H1 (cell line): ENCODE results near the gene OR9G4. TPM values are rescaled to one million over a fixed set of nuclear protein-coding genes. Genes with fewer than 3 reads are reported as not detected.

Source experiments
- CTCF ChIA-PET: fragments of 300-600 bp; sonication (Branson Sonifier 250); formaldehyde crosslinking; loops from one replicate; lab custom pipeline; 2021; ENCODE audit not compliant: partially characterized antibody; lab: Charles Lee
- POLR2A ChIA-PET: fragments of 300-600 bp; sonication (Branson Sonifier 250); formaldehyde crosslinking; loops from one replicate; lab custom pipeline; 2021; ENCODE audit warnings: inconsistent platforms; ENCODE audit not compliant: partially characterized antibody; lab: Charles Lee
- DNase-seq, 2 experiments: peaks; one replicate each; pipeline versions ENCODE4 v3.0.0 to v3.0.0-alpha.2; 2010 to 2022; ENCODE audit warnings: low spot score in 2 of 2, low read depth in 1 of 2, mixed read lengths in 1 of 2
- FAIRE-seq: peaks from 2 replicates; lab custom pipeline; 2011; peaks lifted over from hg19 to GRCh38; lab: Jason Lieb, UNC
- H2AFZ ChIP-seq: 2 replicates; pipeline ENCODE4 v1.8.1; 2012; ENCODE audit warnings: low read length, inconsistent platforms
- H2AK5ac ChIP-seq: 2 replicates; pipeline ENCODE4 v1.6.1; 2013; ENCODE audit warnings: low read depth, low read length
- H2BK120ac ChIP-seq: replicated peaks from 2 replicates; pipeline ENCODE3; 2013; ENCODE audit warnings: low read depth, low read length, inconsistent platforms
- H2BK12ac ChIP-seq: 2 replicates; pipeline ENCODE4 v1.6.1; 2013; ENCODE audit warnings: low read depth, low read length
- H2BK15ac ChIP-seq: 2 replicates; pipeline ENCODE4 v1.6.1; 2013; ENCODE audit warnings: low read length
- H2BK20ac ChIP-seq: 2 replicates; pipeline ENCODE4 v1.6.1; 2013; ENCODE audit warnings: low read length
- H2BK5ac ChIP-seq: 2 replicates; pipeline ENCODE4 v1.6.1; 2013; ENCODE audit warnings: low read depth, low read length
- H3K14ac ChIP-seq: 2 replicates; pipeline ENCODE4 v1.6.1; 2013; ENCODE audit warnings: inconsistent platforms; ENCODE audit not compliant: insufficient read length
- H3K18ac ChIP-seq: 2 replicates; pipeline ENCODE4 v1.6.1; 2013; ENCODE audit warnings: low read length; ENCODE audit errors: extremely low read depth
- H3K23ac ChIP-seq: 2 replicates; pipeline ENCODE4 v1.6.1; 2013; ENCODE audit warnings: inconsistent platforms; ENCODE audit not compliant: insufficient read length
- H3K23me2 ChIP-seq: 2 replicates; pipeline ENCODE4 v1.6.1; 2013; ENCODE audit warnings: low read depth, low read length
- H3K27ac ChIP-seq: 2 replicates; pipeline ENCODE4 v1.6.1; 2011; ENCODE audit warnings: low read depth, low read length, inconsistent platforms
- H3K27me3 ChIP-seq, 4 experiments: replicated peaks in 1 of 4; 1 replicate in 1 of 4; 2 replicates in 3 of 4; pipeline versions ENCODE4 v1.6.1 to v1.8.1; 2011 to 2013; ENCODE audit warnings: low read length in 3 of 4, mild to moderate bottlenecking in 3 of 4, inconsistent platforms in 2 of 4, mixed read lengths in 2 of 4, moderate library complexity in 1 of 4; ENCODE audit not compliant: control insufficient read depth in 3 of 4, insufficient read depth in 3 of 4; ENCODE audit errors: extremely low read depth in 1 of 4
- H3K36me3 ChIP-seq, 4 experiments: 2 replicates each; pipeline versions ENCODE4 v1.6.1 to v1.8.1; 2011 to 2013; ENCODE audit warnings: mild to moderate bottlenecking in 4 of 4, low read length in 3 of 4, moderate library complexity in 2 of 4, control low read depth in 1 of 4, inconsistent platforms in 1 of 4; ENCODE audit not compliant: insufficient read depth in 4 of 4, control insufficient read depth in 2 of 4
- H3K4ac ChIP-seq: replicated peaks from 2 replicates; pipeline ENCODE3; 2013; ENCODE audit warnings: low read length, low read depth, mixed read lengths, inconsistent platforms; ENCODE audit not compliant: insufficient read length
- H3K4me1 ChIP-seq, 4 experiments: replicated peaks in 1 of 4; 1 replicate in 1 of 4; 2 replicates in 3 of 4; pipeline versions ENCODE4 v1.6.1 to v1.8.1; 2011 to 2013; ENCODE audit warnings: low read length in 3 of 4, inconsistent platforms in 2 of 4, mixed read lengths in 1 of 4; ENCODE audit not compliant: insufficient read depth in 4 of 4, control insufficient read depth in 3 of 4
- H3K4me2 ChIP-seq, 2 experiments: 2 replicates each; pipeline versions ENCODE4 v1.6.1 to v1.8.1; 2011 to 2013; ENCODE audit warnings: low read depth in 2 of 2, low read length in 2 of 2, control low read depth in 1 of 2, inconsistent platforms in 1 of 2, mild to moderate bottlenecking in 1 of 2; ENCODE audit not compliant: insufficient read depth in 1 of 2
- H3K4me3 ChIP-seq, 4 experiments: fragments of 200-600, 300-600 bp in 1 of 4; sonication (generic), shearing (Covaris generic), sonication (Bioruptor Twin) in 1 of 4; 2 replicates each; pipeline versions ENCODE4 v1.5.1 to v1.8.1; 2011 to 2016; ENCODE audit warnings: low read length in 4 of 4, low read depth in 3 of 4, control low read depth in 2 of 4, inconsistent platforms in 2 of 4, mild to moderate bottlenecking in 2 of 4, mixed read lengths in 1 of 4, moderate library complexity in 1 of 4; ENCODE audit not compliant: insufficient read depth in 2 of 4; ENCODE audit errors: extremely low read depth in 1 of 4
- H3K56ac ChIP-seq: replicated peaks from 2 replicates; pipeline ENCODE3; 2013; ENCODE audit warnings: low read depth, mild to moderate bottlenecking, mixed read lengths, low read length, inconsistent platforms; ENCODE audit not compliant: insufficient read length
- H3K79me1 ChIP-seq: 2 replicates; pipeline ENCODE4 v1.6.1; 2013; ENCODE audit warnings: low read depth, low read length, control low read depth
- H3K79me2 ChIP-seq, 2 experiments: 2 replicates each; pipeline versions ENCODE4 v1.6.1 to v1.8.1; 2012 to 2013; ENCODE audit warnings: low read length in 2 of 2, mild to moderate bottlenecking in 2 of 2, inconsistent platforms in 1 of 2; ENCODE audit not compliant: insufficient read depth in 2 of 2, control insufficient read depth in 1 of 2
- H3K9ac ChIP-seq, 4 experiments: replicated peaks in 1 of 4; 1 replicate in 1 of 4; 2 replicates in 3 of 4; pipeline versions ENCODE4 v1.6.1 to v1.8.1; 2011 to 2013; ENCODE audit warnings: low read depth in 3 of 4, low read length in 3 of 4, control low read depth in 2 of 4, mild to moderate bottlenecking in 2 of 4, moderate library complexity in 2 of 4, inconsistent platforms in 1 of 4; ENCODE audit errors: extremely low read depth in 1 of 4
- H3K9me3 ChIP-seq, 2 experiments: 2 replicates each; pipeline versions ENCODE4 v1.6.1 to v1.8.1; 2012 to 2013; ENCODE audit warnings: mild to moderate bottlenecking in 2 of 2, moderate library complexity in 2 of 2, control low read depth in 1 of 2, inconsistent platforms in 1 of 2, low read depth in 1 of 2, low read length in 1 of 2, mixed read lengths in 1 of 2; ENCODE audit not compliant: insufficient read depth in 2 of 2
- H4K20me1 ChIP-seq, 2 experiments: replicated peaks in 1 of 2; 2 replicates each; pipeline versions ENCODE3 to v1.8.1; 2011 to 2013; ENCODE audit warnings: inconsistent platforms in 2 of 2, low read length in 2 of 2, mild to moderate bottlenecking in 1 of 2; ENCODE audit not compliant: insufficient read depth in 2 of 2, control insufficient read depth in 1 of 2
- H4K5ac ChIP-seq: 2 replicates; pipeline ENCODE4 v1.6.1; 2013; ENCODE audit warnings: low read length, low read depth, mixed read lengths, inconsistent platforms; ENCODE audit not compliant: insufficient read length
- H4K8ac ChIP-seq: 2 replicates; pipeline ENCODE4 v1.8.0; 2013; ENCODE audit warnings: mild to moderate bottlenecking, moderate library complexity, low read length, inconsistent platforms; ENCODE audit not compliant: insufficient read depth; ENCODE audit errors: extremely low read depth
- H4K91ac ChIP-seq: replicated peaks from 2 replicates; pipeline ENCODE3; 2013; ENCODE audit warnings: low read length, mixed read lengths, inconsistent platforms; ENCODE audit not compliant: insufficient read length
- ATF2 ChIP-seq: IDR thresholded peaks from 2 replicates; pipeline ENCODE4 v1.6.1; 2012; ENCODE audit warnings: low read length, inconsistent platforms
- CREB1 ChIP-seq: IDR thresholded peaks from 2 replicates; pipeline ENCODE4 v1.6.1; 2012; ENCODE audit warnings: inconsistent platforms
- EZH2 ChIP-seq: fragments of 200-600 bp; sonication (generic); IDR thresholded peaks from 2 replicates; pipeline ENCODE4 v1.7.1; 2012; ENCODE audit warnings: low read depth, mild to moderate bottlenecking, moderate library complexity, low read length, inconsistent platforms; ENCODE audit not compliant: severe bottlenecking
- GTF2F1 ChIP-seq: IDR thresholded peaks from 2 replicates; pipeline ENCODE4 v1.6.1; 2012; ENCODE audit warnings: low read depth, low read length, improper control_type of control experiment, borderline replicate concordance
- HDAC6 ChIP-seq: IDR thresholded peaks from one replicate; pipeline ENCODE4 v1.7.1; 2012; ENCODE audit warnings: low read depth, mild to moderate bottlenecking, inconsistent platforms, low read length, moderate library complexity
- JUN ChIP-seq: IDR thresholded peaks from 2 replicates; pipeline ENCODE4 v1.6.1; 2011; ENCODE audit warnings: low read depth, mild to moderate bottlenecking, improper control_type of control experiment, low read length
- JUND ChIP-seq: IDR thresholded peaks from 2 replicates; pipeline ENCODE4 v1.6.1; 2011; ENCODE audit warnings: mild to moderate bottlenecking, improper control_type of control experiment, low read length
- PHF8 ChIP-seq: fragments of 200-600 bp; sonication (generic); conservative IDR thresholded peaks from 2 replicates; pipeline ENCODE4 v1.7.1; 2012; ENCODE audit warnings: low read depth, mild to moderate bottlenecking, inconsistent platforms, low read length, moderate library complexity
- SP4 ChIP-seq: IDR thresholded peaks from 2 replicates; pipeline ENCODE4 v1.6.1; 2012; ENCODE audit warnings: low read length, inconsistent platforms
- SRF ChIP-seq: IDR thresholded peaks from 2 replicates; pipeline ENCODE4 v1.6.1; 2011; ENCODE audit warnings: mild to moderate bottlenecking, low read depth, low read length, moderate library complexity
- WGBS, 2 experiments: shearing (Covaris generic) in 1 of 2; methylation state at CpG; one replicate each; pipeline versions ENCODE4 v1.1.6 to v1.1.7; 2013 to 2015; ENCODE audit warnings: low lambda C conversion rate in 2 of 2, mixed read lengths in 2 of 2, inconsistent platforms in 1 of 2, low coverage in 1 of 2, missing lambda C conversion rate in 1 of 2; ENCODE audit not compliant: insufficient replicate concordance in 2 of 2, insufficient coverage in 1 of 2, insufficient read length in 1 of 2; ENCODE audit errors: extremely low coverage in 1 of 2, missing lambda C conversion rate in 1 of 2; 5-methylcytosine and 5-hydroxymethylcytosine counted together
- polyA plus RNA-seq, 7 experiments: library from polyadenylated mRNA; depleted of rRNA in 3 of 7; stranded (reverse) in 5 of 7; unstranded in 2 of 7; fragments of >200 nt in 5 of 7; fragments of 200-250 nt in 2 of 7; gene quantifications; 1 replicate in 5 of 7; 2 replicates in 1 of 7; 4 replicates in 1 of 7; pipeline versions ENCODE4 v1.2.1 to v1.2.3, GENCODE V29; 2011 to 2013; ENCODE audit warnings: missing spikeins in 2 of 7, mixed read lengths in 2 of 7
- total RNA-seq: library from RNA; stranded (reverse); fragmentation: NEBNext Ultra II Directional; extraction: Animal tissue kit (Norgen Biotek cat#: 25700); gene quantifications from 2 replicates; pipeline ENCODE4 v1.2.1, GENCODE V29; 2021

The OR9G4 gene
- total and polyA plus RNA-seq, 2 of the 8 experiments (the other 6 are each of a cell fraction or from before 2014, with no cell fraction given), result not detected

DNA sequence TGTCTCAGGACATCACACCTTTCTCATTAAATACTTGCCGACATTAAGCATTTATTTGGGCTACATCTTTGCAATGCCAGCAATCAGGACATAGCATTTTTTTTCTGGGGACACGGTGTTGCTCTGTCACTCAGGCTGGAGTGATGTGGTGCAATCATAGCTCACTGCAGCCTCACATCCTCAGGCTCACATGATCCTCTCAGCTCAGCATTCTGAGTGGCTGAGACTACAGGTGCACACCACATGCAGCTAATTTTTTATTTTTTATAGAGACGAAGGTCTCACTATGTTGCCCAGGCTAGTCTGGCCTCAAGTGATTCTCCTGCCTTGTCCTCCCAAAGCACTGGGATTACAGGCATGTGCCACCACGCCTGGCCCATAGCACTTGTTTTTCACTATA lies 28.0 kb downstream of the OR9G4 start:
- 92% methylated on average over 4 of the region's 4 CpGs; no CpG with 5 or more reads in 1 of the 2 experiments for WGBS, 2 experiments
- TF ChIP-seq PHF8 (no peak), JUND (no peak), ATF2 (no peak), JUN (no peak), SRF (no peak), GTF2F1 (no peak), HDAC6 (no peak), CREB1 (no peak), EZH2 (no peak), SP4 (no peak)
- DNase-seq (no peak), FAIRE-seq (no peak)
- Histone ChIP-seq H3K4ac (no peak overlapping the region), H3K56ac (no peak overlapping the region), H3K14ac (no peak overlapping the region), H3K18ac (no peak overlapping the region), H3K4me1 (no peaks in the 10 kb centered on the region), H2BK15ac (no peak overlapping the region), H3K4me3 (no peak overlapping the region), H4K20me1 (no peaks in the 10 kb centered on the region), H3K27me3 (no peaks in the 10 kb centered on the region), H3K23ac (no peak overlapping the region), H3K4me2 (no peak overlapping the region), H3K9ac (no peak overlapping the region), H2BK12ac (no peak overlapping the region), H3K23me2 (no peaks in the 10 kb centered on the region), H3K36me3 (no peaks in the 10 kb centered on the region), H2AFZ (no peak overlapping the region), H4K8ac (no peak overlapping the region), H2BK5ac (no peak overlapping the region), H4K91ac (no peak overlapping the region), H3K79me1 (no peaks in the 10 kb centered on the region), H4K5ac (no peak overlapping the region), H2BK20ac (no peak overlapping the region), H2AK5ac (no peak overlapping the region), H3K9me3 (no peaks in the 10 kb centered on the region), H3K27ac (no peak overlapping the region), H3K79me2 (no peaks in the 10 kb centered on the region), H2BK120ac (no peak overlapping the region)
- ChIA-PET CTCF (no interaction called here), POLR2A (no interaction called here)
